HG02571 (cell line): Measurements from ENCODE around the gene ATP13A4.

Source experiments
- ATAC-seq: cut with Tn5 transposase; IDR thresholded peaks from one replicate; pipeline ENCODE4 v1.9.1; 2021; ENCODE audit warnings: mild to moderate bottlenecking, moderate library complexity; ENCODE audit not compliant: unreplicated experiment

Gene ATP13A4, protein sequence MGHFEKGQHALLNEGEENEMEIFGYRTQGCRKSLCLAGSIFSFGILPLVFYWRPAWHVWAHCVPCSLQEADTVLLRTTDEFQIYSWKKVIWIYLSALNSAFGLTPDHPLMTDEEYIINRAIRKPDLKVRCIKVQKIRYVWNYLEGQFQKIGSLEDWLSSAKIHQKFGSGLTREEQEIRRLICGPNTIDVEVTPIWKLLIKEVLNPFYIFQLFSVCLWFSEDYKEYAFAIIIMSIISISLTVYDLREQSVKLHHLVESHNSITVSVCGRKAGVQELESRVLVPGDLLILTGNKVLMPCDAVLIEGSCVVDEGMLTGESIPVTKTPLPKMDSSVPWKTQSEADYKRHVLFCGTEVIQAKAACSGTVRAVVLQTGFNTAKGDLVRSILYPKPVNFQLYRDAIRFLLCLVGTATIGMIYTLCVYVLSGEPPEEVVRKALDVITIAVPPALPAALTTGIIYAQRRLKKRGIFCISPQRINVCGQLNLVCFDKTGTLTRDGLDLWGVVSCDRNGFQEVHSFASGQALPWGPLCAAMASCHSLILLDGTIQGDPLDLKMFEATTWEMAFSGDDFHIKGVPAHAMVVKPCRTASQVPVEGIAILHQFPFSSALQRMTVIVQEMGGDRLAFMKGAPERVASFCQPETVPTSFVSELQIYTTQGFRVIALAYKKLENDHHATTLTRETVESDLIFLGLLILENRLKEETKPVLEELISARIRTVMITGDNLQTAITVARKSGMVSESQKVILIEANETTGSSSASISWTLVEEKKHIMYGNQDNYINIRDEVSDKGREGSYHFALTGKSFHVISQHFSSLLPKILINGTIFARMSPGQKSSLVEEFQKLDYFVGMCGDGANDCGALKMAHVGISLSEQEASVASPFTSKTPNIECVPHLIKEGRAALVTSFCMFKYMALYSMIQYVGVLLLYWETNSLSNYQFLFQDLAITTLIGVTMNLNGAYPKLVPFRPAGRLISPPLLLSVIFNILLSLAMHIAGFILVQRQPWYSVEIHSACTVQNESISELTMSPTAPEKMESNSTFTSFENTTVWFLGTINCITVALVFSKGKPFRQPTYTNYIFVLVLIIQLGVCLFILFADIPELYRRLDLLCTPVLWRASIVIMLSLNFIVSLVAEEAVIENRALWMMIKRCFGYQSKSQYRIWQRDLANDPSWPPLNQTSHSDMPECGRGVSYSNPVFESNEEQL

DNA sequence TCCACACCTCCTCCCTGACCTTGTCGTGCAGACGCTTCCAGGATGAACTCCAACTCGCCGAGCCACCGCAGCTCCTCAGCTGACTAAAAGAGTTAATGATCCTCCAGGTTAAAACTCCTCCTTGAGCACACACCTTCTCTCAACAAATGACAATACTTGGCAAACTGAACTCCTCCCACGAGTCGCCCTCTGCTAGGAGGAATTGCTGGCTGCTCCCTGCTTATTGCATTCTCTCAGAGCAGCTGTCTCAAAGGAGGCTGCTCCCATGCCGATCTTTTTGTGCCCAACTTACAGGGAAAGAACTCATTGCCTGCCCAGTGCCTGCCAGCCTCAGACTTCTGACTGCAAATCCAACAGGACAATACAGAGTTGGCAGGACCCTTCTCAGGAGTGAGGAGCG is at the start of gene ATP13A4:
Gene ATP13A4 (minus strand): TSS at position 85 of the 400 bp plus-strand sequence. CDS start 96 bp downstream, outside the sequence.
- no peak for ATAC-seq

DNA sequence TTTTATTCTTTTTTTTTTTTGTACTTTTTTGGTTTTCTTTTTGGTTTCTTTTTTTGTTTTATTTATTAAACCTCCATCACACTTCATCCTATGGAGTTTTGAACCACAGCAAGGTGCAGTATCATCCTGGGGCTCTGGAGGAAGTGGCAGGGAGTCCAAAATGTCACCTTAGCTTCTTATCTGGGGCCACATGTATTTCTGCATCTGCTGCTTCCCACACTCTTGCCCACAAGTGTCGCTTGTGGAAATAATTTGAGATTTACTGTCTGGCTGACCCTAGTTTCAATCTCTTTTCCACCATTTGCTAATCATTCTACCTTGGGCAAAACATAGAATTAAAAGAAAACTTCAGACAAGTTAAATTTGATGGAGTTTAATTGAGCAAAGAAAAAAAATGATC is 44.7 kb upstream of the ATP13A4 start:
- no peak for ATAC-seq

DNA sequence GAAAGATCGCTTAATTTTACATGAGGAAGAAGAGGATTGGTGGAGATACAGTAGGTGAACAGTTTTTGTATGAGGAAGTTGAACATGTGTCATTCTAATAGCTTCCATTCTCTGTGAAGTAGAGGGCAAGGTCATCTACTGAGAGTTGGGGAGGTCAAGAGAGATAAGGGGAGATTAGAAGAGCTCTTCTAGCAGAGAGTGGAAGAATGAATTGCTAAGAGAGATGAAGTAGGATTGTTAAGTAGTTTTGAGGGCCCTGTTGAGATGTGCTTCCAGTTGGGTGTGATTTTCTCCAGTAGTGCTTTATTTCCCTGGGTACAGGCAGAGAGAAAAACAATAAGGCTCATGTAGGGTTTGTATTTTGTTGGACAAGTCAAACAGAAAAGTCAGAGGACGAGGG is 43.5 kb upstream of the ATP13A4 start:
- no peak for ATAC-seq

DNA sequence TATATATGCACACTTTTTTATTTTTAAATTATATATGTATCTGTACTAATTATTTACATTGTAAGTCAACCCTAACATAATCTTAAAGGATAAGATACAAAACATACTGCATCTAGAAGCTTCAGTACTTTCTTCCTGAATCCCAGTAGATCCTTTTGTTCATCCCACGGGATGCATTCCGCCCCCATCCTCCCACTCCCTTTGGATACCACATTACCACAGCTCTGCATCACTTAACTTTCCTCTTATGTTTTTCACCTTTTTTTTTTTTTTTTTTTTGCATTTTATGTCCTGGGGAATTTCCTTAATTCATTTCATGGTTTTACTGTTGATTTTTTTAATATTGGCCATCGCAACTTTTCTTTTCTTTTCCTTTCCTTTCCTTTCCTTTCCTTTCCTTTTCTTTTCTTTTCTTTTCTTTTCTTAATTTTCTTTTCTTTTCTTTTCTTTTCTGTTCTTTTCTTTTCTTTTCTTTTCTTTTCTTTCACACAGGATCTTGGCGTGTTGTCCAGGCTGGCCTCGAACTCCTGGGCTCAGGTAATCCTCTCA is 41.3 kb upstream of the ATP13A4 start:
- no peak for ATAC-seq

DNA sequence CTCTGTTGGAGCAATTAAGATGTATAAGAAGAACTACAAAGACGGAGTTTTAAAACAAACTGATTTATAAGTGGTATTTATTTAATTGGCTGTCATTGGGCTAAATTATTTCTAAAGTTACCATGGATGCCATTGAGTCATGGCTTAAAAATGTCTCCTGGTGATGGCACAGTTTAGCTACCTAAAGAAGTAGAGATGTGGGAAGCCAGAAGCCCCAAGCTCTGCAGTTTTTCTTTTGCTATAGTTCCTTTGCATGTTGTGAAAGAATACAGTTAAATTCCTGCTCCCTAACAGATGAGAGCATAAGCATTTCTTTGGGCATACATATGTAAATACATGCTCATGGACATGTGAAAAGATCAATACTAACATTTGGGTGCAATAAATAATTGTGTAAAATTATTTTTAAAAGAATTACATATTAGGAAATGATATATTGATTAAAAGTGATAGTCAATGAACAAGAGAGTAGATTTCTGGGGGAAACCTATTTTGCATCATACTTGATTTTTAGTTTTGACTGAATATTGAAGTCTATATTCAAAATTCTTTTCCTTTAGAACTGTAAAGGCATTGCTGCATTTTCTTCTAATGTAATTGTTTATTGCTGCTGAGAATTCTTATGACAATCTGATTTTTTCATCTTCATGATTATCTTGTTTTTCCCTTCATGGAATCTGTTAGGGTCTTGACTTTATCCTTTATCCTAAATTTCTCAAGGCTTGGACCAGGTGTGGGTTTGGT is 40.4 kb upstream of the ATP13A4 start:
- ATAC-seq, result no peak

DNA sequence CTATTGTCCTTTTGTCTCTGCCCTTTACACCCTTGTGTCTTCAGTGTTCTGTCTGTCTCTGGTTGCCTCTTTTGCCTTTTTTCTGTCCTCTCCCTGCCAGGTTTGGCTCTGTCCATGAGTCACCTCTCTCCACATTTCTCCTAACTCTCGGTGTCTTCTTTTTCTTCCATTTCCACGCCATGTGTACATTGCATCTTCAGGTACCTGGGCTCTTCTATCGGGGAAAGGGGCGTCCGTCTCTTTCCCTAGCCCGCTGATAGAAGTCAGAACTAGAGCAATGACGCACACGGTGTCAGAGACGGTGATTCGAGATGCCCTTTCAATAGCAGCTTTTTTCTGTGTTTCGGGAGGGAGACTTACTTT is 39.0 kb upstream of the ATP13A4 start:
- no peak for ATAC-seq

DNA sequence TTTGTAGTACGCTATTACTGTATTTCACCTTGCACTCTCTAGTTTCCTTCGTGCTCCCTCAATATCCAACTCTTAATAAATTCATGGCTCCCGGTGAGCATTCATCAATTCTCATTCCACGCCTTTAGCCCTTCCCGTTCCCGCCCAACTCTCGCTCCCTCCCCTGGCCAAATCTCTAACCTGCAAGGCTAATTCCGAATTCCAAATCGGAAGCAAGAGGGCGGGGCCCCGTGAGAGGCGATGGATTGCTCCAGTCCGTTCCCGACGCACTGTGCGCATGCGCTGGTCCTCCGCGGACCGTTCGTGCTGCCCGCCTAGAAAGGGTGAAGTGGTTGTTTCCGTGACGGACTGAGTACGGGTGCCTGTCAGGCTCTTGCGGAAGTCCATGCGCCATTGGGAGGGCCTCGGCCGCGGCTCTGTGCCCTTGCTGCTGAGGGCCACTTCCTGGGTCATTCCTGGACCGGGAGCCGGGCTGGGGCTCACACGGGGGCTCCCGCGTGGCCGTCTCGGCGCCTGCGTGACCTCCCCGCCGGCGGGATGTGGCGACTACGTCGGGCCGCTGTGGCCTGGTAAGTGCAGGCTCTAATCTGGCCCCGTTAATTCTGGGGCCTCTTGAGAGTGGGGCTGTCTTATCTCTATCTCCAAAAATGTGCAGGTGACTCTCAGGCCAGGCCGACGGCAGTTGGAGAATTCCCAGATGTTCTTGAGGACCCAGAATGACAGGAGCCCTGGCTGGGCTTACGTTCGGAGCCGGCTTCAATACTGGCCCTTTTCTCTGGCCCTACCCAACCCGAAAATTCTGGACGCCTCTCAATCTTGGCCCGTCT is 38.4 kb upstream of the ATP13A4 start, which contains the start of gene OPA1:
Gene OPA1 (plus strand): TSS at position 368 of the 827 bp plus-strand sequence. CDS start 170 bp downstream, at position 538.
- peak; percentile 98 for ATAC-seq

DNA sequence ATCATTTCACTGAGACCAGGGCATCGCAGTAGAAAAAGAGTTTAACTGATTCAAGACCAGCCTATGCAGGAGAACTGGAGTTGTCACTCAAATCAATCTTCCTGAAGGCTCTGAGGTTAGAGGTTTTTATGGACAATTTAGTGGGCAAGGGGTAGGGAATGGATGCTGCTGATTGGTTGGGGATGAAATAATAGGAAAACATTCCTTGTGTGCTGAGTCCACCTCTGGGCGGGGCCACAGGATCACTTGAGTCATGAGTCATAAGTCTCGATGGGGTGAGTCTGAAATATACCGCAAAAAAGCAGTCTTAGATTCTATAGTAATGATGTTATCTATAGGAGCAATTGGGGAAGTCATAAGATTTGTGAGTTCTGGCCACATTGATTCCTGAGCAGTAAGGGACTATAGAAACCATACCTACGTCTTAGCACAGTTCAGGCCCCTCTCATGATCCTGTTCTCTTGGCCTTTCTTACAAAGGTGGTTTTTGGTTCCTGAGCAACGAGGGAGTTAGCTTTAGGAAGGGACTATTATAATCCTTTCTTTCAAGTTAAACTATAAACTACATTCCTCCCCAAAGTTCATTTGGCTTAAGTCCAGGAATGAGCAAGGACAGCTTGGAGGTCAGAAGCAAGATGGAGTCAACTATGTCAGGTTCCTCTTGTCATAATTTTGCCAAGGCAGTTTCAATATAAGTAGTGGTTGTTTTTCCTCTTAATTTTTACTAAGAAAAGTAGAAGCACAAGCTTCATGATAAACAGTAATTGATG is 35.6 kb upstream of the ATP13A4 start:
- no peak for ATAC-seq

DNA sequence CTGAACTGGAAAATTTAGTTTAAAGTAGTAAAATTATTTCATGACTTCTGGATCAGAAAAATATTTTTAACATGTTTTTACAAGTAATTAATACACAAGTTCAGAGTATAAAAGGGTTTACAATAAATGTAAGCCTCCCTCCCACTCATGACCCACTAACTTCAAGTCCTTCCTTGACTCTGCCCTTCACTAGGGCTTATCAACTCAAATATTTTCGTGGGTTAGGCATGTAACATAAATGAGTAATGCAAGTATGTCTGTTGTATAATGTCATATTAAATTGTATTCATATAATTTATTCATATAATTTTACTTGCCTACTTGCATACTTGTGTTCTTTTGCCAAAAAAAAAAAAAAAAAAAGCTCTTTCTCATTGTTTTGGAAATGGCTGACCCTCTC is 34.9 kb upstream of the ATP13A4 start:
- ATAC-seq, result no peak

DNA sequence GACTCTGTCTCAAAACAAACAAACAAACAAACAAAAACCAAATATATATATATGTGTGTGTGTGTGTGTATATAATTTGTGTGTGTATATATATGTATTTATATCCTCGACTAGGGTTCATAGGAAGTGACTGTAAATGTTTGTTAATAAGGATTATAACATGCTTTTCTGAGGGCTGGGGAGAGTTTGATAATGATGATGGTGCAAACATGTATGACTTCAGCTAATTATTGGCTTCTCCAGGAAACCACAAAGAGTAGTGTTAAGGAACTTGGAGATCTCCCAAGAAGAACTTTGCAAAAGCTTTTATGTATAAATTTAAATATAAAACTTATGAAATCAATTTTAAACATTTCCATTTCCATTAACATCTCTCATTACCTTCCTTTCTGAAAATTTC is 34.4 kb upstream of the ATP13A4 start:
- ATAC-seq, result no peak

DNA sequence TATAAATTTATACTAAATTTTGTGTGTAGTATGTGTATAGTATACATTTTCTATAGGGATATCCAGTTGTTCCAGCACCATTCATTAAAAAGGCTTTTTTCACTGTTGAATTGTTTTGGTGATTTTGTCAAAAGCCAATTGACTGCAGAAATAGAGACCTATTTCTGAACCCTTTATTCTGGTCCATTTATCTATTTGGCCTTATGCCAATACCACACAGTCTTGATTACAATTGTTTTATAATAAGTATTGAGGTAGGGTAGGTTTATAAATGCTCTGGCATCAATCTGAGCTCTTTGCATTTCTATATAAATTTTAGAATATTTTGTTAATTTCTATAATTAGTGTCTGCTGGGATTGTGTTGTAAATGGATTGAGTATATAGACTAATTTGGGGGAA is 31.8 kb upstream of the ATP13A4 start:
- ATAC-seq, result no peak

DNA sequence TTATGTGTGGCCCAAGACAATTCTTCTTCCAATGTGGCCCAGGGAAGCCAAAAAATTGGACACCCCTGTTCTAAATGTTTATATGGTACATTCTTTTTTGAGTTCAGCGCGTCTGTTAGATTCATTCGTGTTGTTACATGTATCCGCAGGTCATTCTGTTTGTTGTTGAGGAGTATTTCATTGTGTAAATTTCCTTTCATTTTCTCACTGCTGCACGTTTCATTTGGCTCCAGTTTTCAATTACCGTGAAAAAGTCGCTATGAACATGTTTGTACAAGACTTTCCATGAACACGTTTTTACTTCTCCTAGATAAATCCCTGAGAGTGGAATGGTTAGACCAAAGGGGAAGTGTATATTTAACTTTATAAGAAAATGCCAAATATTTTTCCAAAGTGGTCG is 30.8 kb upstream of the ATP13A4 start:
- ATAC-seq, result no peak

DNA sequence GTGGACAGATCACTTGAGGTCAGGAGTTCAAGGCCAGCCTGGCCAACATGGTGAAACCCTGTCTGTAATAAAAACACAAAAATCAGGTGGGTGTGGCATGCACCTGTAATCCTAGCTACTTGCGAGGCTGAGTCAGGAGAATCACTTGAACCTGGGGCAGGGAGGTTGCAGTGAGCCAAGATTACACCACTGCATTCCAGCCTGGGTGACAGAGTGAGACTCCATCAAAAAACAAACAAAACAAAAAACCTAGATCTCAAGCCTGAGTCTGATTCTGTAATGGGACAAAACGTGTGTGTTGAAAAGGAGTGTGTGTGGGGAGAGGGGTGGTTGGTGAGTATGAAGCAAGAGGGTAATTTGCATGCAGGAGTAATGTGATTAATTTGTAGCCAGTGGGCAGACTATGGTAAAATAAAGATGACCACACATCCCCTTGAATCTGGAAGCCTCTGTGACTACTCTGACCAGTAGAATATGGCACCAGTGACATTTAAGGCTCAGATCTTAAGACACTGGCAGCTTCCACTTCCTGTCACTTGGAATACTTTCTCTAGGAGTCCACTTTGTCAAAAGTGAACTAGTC is 19.9 kb upstream of the ATP13A4 start:
- ATAC-seq, result no peak

DNA sequence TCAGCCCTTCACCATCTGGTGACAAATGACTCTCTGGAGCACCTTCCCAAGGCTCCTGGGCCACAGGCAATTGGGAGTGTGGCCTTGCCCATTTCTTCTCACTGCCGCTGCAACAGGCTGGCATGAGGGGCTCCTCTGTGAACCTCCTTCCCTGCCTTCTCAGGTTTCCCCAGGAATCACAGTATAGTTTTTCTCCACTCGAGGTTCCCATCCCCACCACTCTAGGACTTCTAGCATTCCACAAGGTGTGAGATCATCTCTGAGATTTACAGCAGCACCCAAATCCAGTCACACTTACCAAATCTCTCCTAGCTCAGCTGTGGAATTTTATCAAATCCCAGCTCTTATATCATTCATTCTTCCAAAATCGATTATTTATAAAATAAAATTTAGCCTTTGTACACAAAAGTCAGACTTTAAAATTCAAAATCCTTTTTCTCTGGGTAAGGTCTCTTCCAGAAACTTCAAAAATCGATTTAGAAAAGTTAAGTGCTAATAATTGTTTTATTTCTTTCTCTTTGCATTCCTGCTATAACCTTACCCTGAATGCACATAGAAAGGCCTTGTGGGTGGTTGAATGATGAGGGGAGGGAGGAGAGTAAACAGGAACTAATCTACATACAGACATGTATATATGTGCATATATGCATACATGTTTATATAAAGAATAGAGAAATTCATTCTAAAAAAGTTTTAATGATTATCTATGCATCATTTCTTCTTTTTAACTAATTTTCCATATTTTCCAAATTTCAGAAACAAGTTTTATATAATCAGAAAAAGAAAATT is 18.9 kb upstream of the ATP13A4 start:
- ATAC-seq, result no peak

DNA sequence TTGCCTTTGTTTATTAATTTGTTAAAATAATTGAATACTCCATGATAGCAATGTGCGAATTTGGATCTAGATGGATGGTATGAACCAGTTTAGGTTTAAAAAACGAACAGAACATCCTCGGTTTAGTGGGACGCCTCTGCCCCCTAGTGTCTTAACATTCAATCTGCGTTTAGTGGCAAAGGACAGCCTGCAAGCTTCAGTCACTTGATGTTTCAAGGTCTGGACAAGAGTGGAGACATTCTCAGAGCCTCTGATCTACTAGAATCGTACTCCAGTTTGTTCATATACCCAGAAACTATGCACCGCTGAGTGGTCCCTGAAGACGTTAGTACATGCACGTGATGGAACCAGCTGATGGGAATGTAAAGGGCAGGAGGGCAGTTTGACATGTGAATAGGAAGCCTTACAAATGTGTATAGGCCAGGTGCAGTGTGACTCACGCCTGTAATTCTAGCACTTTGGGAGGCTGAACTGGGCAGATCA is 17.8 kb upstream of the ATP13A4 start:
- ATAC-seq, result peak; percentile 74

DNA sequence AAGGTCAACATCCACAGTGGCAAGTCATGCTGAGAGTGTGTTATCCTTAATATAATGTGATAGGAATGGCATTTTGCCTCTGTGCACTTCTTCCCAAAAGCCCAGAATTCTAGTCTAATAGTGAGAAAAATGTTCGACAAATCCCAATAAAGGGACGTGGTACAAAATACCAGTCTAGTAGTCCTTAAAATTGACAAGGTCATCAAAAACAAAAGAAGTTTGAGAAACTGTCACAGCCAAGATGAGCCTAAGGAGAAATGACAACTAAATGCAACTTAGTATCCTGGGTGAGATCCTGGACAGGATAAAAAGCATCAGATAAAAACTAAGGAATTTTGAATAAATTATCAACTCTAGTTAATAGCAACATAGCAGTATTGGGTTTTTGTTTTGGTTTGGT is 14.4 kb upstream of the ATP13A4 start:
- no peak for ATAC-seq

DNA sequence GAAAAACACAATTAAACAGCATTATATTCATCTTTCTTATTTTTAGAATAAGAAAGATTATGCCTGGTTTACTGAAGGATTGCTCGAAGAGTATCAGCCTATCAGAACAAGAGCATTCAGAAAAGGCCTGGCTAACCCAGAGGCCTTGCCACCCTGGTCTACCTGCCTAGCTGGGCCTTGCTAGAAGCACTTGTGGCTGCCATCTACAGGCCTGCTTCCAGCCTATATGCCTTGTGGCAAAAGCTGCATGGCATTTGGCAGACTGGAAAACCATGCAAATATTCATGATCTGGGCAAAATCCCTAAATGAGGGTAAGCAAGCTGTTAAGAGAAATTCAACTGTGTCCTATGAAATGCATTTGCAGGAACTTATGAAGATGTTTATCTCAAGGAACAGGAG is 9.3 kb upstream of the ATP13A4 start:
- ATAC-seq, result no peak
